Activated T-cell treated with anti-CD3 and anti-CD28 coated beads, Interleukin-2, amount 50 U/mL, for 24 hours (primary cell): ENCODE results near the gene HSF2.

ENCODE experiments used
- DNase-seq: peaks from one replicate; pipeline ENCODE4 v3.0.0-alpha.2; 2020
- H3K27ac Mint-ChIP-seq: 2 replicates; pipeline ENCODE4 v1.8.0; 2020; ENCODE audit warnings: mild to moderate bottlenecking, mixed read lengths
- H3K27me3 Mint-ChIP-seq: 2 replicates; pipeline ENCODE4 v1.8.0; 2020; ENCODE audit warnings: mixed read lengths
- H3K36me3 Mint-ChIP-seq: 2 replicates; pipeline ENCODE4 v1.8.0; 2020; ENCODE audit warnings: low read depth, mixed read lengths
- H3K4me1 Mint-ChIP-seq: 2 replicates; pipeline ENCODE4 v1.8.0; 2020; ENCODE audit warnings: low read depth, mixed read lengths
- H3K4me3 Mint-ChIP-seq: 2 replicates; pipeline ENCODE4 v1.8.0; 2020; ENCODE audit warnings: mild to moderate bottlenecking, moderate library complexity, mixed read lengths
- H3K9me3 Mint-ChIP-seq: 2 replicates; pipeline ENCODE4 v1.8.0; 2020; ENCODE audit warnings: mixed read lengths

HSF2 gene

DNA sequence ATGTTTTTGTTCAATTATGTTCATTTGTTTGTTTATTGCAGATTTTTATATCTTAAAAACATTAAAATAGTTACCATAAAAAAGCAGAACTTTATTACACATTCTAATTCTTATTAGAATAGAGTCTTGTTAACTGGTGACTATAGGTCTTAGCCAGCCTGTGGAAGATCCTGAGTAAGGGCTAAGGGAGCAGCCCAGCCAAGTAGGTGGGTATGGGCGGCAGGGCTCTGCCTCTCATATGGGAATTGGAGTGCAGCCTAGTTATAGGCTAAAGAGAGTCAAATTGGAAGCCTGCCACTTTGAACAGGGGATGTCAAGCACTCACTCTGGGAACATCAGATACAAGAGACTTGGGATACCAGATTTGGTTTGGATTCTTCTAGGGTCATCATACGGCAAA, 10.5 kb upstream of the HSF2 start:
- no peaks in the 10 kb centered on the region for H3K9me3 Mint-ChIP-seq
- peaks cover 9% of the 10 kb centered on the region for H3K4me1 Mint-ChIP-seq
- peaks cover 4% of the 10 kb centered on the region for H3K27me3 Mint-ChIP-seq
- DNase-seq, result no peak
- H3K27ac Mint-ChIP-seq, result no peak overlapping the region
- no peaks in the 10 kb centered on the region for H3K36me3 Mint-ChIP-seq
- no peak overlapping the region for H3K4me3 Mint-ChIP-seq

DNA sequence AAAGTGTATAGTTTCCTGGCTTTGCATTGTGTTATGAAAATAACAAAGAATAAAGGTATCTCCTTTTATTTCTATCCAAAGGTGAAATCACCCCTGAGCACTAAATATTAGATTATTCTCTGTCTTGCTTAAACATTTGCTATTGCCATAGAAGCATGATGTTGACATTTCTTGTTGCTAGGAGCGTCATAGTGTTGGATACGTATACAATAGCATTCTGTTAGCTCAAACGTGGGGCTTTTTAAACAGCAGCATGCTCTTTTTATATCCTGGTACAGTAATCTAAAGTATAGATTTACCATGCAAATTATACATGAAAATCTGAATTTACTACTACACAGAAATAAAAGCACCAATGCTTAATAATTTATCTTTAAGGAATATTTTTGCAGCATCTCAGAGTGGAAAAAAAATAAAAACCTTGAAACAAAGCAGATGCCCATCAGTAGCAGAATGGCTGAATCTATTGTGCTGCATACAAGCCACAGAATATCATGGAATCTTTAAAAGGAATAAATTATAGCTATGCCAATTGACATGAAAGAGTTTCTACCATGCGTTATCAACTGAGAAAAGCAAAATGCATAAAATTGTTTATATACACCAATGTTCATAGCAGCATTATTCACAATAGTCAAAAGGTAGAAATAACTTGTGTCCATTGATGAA, 9.6 kb upstream of the HSF2 start:
- peaks cover 14% of the 10 kb centered on the region for H3K4me1 Mint-ChIP-seq
- no peak overlapping the region for H3K4me3 Mint-ChIP-seq

DNA sequence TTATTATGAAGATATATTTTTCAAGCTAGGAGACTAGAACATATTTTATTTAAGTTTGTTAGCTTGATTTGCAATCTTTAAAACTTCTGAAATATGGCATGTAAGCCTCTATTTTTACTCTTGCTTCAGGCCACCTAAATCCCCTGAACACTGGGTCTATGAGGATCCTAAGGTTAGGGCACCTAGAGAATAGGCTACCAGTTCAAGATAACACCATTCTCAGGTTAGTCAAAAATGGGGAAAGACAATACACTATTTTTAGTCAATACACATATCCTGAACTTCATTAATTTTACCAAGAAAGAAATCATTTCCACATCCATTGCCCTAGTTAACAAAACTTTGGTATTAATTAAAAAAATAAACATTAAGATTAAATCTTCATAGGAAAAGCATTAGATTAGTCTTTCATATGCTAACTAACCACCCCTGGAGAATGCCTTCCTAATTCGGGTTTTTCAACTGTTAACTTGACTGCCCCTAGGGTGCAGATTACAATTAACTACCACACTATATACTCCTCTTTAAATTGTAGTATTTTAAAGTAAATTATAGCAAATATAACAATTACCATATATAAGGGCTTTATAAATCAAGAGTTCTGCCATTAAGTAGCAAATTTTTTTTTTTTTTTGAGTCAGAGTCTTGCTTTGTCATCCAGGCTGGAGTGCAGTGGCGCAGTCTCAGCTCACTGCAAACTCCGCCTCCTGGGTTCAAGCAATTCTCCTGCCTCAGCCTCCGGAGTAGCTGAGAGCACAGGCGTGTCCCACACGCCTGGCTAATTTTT, 6.7 kb upstream of the HSF2 start:
- Mint-ChIP-seq H3K9me3 (no peaks in the 10 kb centered on the region), H3K36me3 (no peaks in the 10 kb centered on the region), H3K27me3 (no peaks in the 10 kb centered on the region), H3K4me1 (peaks cover 17% of the 10 kb centered on the region), H3K4me3 (no peak overlapping the region), H3K27ac (peak overlapping the region; percentile 84)
- no peak for DNase-seq

More for the DNA sequence above, 9.6 kb upstream of the HSF2 start:
- Mint-ChIP-seq H3K36me3 (no peaks in the 10 kb centered on the region), H3K27me3 (peaks cover 4% of the 10 kb centered on the region), H3K9me3 (no peaks in the 10 kb centered on the region), H3K27ac (no peak overlapping the region)
- no peak for DNase-seq

- peak overlapping the region; percentile 84 for H3K27ac Mint-ChIP-seq
- no peak for DNase-seq
- H3K27me3 Mint-ChIP-seq, result no peaks in the 10 kb centered on the region
- H3K4me3 Mint-ChIP-seq, result no peak overlapping the region
- H3K9me3 Mint-ChIP-seq, result no peaks in the 10 kb centered on the region
- H3K36me3 Mint-ChIP-seq, result no peaks in the 10 kb centered on the region
- peaks cover 18% of the 10 kb centered on the region for H3K4me1 Mint-ChIP-seq
These were observed 6.0 kb upstream of the HSF2 start for GRCh38 chr6:122393351-122393896.

DNA sequence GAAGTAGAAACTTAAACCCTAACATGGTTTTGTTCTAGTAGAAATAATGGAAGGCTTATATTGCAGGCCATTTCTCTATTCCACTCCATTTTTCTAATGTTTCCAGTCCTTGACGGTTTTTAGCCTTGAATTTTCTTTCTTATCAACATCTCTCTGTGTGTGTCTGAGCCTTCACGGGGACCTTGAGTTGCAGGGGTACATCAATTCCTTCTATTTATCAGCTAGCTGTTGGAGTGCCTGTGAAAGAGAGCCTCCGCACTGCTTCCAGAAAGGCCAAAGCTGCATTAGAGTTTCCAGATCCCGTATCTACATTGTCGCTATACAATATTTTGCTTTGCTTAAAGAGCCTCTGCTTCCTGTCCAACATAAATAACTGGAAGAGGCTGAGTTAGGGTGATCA, 5.4 kb upstream of the HSF2 start:
- no peaks in the 10 kb centered on the region for H3K36me3 Mint-ChIP-seq
- H3K27ac Mint-ChIP-seq, result peak overlapping the region; percentile 77
- peaks cover 24% of the 10 kb centered on the region for H3K4me1 Mint-ChIP-seq
- DNase-seq, result no peak
- H3K4me3 Mint-ChIP-seq, result no peak overlapping the region
- no peaks in the 10 kb centered on the region for H3K27me3 Mint-ChIP-seq
- no peaks in the 10 kb centered on the region for H3K9me3 Mint-ChIP-seq

- peaks cover 16% of the 10 kb centered on the region for H3K36me3 Mint-ChIP-seq
- H3K4me3 Mint-ChIP-seq, result peak overlapping the region; percentile 93
- peak overlapping the region; percentile 95 for H3K27ac Mint-ChIP-seq
- H3K27me3 Mint-ChIP-seq, result no peaks in the 10 kb centered on the region
- H3K4me1 Mint-ChIP-seq, result peaks cover 42% of the 10 kb centered on the region
- no peaks in the 10 kb centered on the region for H3K9me3 Mint-ChIP-seq
- DNase-seq, result no peak
These were observed 451 bp upstream of the HSF2 start for GRCh38 chr6:122399055-122399347.

GRCh38 chr6:122400121-122400450, 634 bp downstream of the HSF2 start:
- peak overlapping the region; percentile 93 for H3K4me3 Mint-ChIP-seq
- peak overlapping the region; percentile 96 for H3K27ac Mint-ChIP-seq
- no peak for DNase-seq
- H3K27me3 Mint-ChIP-seq, result no peaks in the 10 kb centered on the region
- peaks cover 24% of the 10 kb centered on the region for H3K36me3 Mint-ChIP-seq
- H3K4me1 Mint-ChIP-seq, result peaks cover 47% of the 10 kb centered on the region
- H3K9me3 Mint-ChIP-seq, result no peaks in the 10 kb centered on the region

DNA sequence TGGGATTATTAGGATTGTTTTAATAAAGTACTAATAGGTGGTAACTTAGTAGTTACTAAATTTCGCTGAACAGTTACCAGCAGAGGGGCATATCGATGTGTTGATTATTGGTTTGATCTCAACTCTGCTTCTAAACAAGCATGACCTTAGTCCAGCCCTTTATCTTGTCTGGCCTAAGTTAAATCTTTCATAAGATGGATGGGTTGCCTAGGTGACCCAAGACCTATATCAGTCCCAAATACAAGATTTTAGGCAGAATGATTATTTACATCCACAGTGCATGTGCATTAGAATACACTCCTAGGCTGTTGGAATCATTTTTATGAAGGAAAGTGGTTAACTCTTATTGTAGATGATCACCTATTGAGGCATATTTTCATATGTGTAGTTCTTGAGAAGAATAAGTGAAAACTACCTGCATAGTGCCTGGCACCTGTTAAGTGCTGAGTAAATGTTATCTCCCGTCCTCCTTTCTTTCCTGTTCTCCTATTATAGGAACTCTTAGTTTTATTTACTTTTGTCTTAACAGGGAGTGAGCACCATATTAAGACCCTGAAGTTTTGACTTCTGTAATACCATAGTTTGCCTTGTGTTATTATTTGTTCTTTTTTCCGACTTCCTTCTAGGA, 1.1 kb downstream of the HSF2 start:
- H3K4me1 Mint-ChIP-seq, result peaks cover 49% of the 10 kb centered on the region
- peak overlapping the region; percentile 93 for H3K4me3 Mint-ChIP-seq
- H3K27ac Mint-ChIP-seq, result peak overlapping the region; percentile 96

GRCh38 chr6:122401104-122401503, 1.7 kb downstream of the HSF2 start:
- Mint-ChIP-seq H3K4me3 (peak overlapping the region; percentile 93), H3K9me3 (no peaks in the 10 kb centered on the region), H3K27me3 (no peaks in the 10 kb centered on the region), H3K36me3 (peaks cover 30% of the 10 kb centered on the region), H3K27ac (peak overlapping the region; percentile 45), H3K4me1 (peaks cover 54% of the 10 kb centered on the region)
- DNase-seq, result no peak

More for the DNA sequence above, 1.1 kb downstream of the HSF2 start:
- no peak for DNase-seq
- H3K36me3 Mint-ChIP-seq, result peaks cover 25% of the 10 kb centered on the region
- H3K9me3 Mint-ChIP-seq, result no peaks in the 10 kb centered on the region
- H3K27me3 Mint-ChIP-seq, result no peaks in the 10 kb centered on the region

DNA sequence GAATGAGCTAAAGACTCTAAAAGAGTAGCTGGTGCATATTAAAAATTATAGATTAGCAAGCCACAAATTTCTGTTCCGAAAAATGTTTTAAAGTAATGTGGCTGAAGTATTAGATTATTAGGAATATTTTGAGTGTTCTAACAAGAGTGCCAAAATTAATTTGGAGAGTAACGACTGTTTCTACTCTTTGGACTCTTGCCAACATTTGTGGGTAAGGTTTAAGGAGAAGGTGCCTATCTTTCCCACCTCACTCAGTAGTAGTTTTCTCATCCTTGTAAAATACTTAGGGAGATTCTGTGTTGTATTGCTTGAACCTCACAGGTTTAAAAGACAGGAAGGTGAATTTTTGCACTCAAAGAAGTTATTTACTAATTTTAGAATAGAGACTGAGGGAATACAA, 5.0 kb downstream of the HSF2 start:
- DNase-seq, result no peak
- peaks cover 77% of the 10 kb centered on the region for H3K4me1 Mint-ChIP-seq
- H3K27ac Mint-ChIP-seq, result no peak overlapping the region
- H3K4me3 Mint-ChIP-seq, result no peak overlapping the region
- peaks cover 5% of the 10 kb centered on the region for H3K9me3 Mint-ChIP-seq
- no peaks in the 10 kb centered on the region for H3K27me3 Mint-ChIP-seq
- H3K36me3 Mint-ChIP-seq, result peaks cover 62% of the 10 kb centered on the region

- Mint-ChIP-seq H3K9me3 (peaks cover 5% of the 10 kb centered on the region), H3K36me3 (peaks cover 63% of the 10 kb centered on the region), H3K4me1 (peaks cover 85% of the 10 kb centered on the region), H3K27ac (no peak overlapping the region), H3K4me3 (no peak overlapping the region), H3K27me3 (no peaks in the 10 kb centered on the region)
- no peak for DNase-seq
These were observed 6.0 kb downstream of the HSF2 start for GRCh38 chr6:122405417-122405816.

DNA sequence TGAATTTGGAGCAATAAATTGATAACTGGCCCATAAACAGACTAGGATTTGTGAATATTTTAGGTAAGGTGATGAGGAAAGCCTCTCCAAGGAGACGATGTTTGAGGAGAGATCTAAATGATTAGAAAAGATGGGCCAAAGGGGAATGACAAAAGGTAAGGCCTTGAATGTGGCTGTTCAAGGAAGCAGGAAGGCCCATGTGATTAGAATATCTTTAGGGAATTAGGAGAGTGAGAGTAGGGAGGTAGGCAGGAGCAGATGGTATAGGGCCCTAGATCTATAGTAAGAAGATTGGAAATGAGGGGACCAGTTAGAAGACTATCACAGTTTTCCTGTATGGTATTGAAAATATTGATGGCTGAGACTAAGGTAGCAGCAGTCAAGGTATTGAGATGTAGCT, 6.7 kb downstream of the HSF2 start:
- H3K27me3 Mint-ChIP-seq, result no peaks in the 10 kb centered on the region
- peaks cover 70% of the 10 kb centered on the region for H3K36me3 Mint-ChIP-seq
- peaks cover 5% of the 10 kb centered on the region for H3K9me3 Mint-ChIP-seq
- H3K27ac Mint-ChIP-seq, result no peak overlapping the region
- no peak for DNase-seq
- no peak overlapping the region for H3K4me3 Mint-ChIP-seq
- peaks cover 86% of the 10 kb centered on the region for H3K4me1 Mint-ChIP-seq

GRCh38 chr6:122407712-122408111, 8.3 kb downstream of the HSF2 start:
- H3K4me3 Mint-ChIP-seq, result no peak overlapping the region
- H3K36me3 Mint-ChIP-seq, result peaks cover 73% of the 10 kb centered on the region
- DNase-seq, result no peak
- H3K4me1 Mint-ChIP-seq, result peaks cover 82% of the 10 kb centered on the region
- no peaks in the 10 kb centered on the region for H3K27me3 Mint-ChIP-seq
- H3K9me3 Mint-ChIP-seq, result peaks cover 5% of the 10 kb centered on the region
- H3K27ac Mint-ChIP-seq, result peak overlapping the region; percentile 96

- no peak for DNase-seq
- peaks cover 74% of the 10 kb centered on the region for H3K36me3 Mint-ChIP-seq
- H3K9me3 Mint-ChIP-seq, result peaks cover 5% of the 10 kb centered on the region
- peak overlapping the region; percentile 96 for H3K27ac Mint-ChIP-seq
- H3K27me3 Mint-ChIP-seq, result no peaks in the 10 kb centered on the region
- peaks cover 81% of the 10 kb centered on the region for H3K4me1 Mint-ChIP-seq
- peak overlapping the region; percentile 76 for H3K4me3 Mint-ChIP-seq
These were observed 8.8 kb downstream of the HSF2 start for GRCh38 chr6:122408240-122408639.
